ENCODE data around the gene PARD6A.

The PARD6A gene

DNA sequence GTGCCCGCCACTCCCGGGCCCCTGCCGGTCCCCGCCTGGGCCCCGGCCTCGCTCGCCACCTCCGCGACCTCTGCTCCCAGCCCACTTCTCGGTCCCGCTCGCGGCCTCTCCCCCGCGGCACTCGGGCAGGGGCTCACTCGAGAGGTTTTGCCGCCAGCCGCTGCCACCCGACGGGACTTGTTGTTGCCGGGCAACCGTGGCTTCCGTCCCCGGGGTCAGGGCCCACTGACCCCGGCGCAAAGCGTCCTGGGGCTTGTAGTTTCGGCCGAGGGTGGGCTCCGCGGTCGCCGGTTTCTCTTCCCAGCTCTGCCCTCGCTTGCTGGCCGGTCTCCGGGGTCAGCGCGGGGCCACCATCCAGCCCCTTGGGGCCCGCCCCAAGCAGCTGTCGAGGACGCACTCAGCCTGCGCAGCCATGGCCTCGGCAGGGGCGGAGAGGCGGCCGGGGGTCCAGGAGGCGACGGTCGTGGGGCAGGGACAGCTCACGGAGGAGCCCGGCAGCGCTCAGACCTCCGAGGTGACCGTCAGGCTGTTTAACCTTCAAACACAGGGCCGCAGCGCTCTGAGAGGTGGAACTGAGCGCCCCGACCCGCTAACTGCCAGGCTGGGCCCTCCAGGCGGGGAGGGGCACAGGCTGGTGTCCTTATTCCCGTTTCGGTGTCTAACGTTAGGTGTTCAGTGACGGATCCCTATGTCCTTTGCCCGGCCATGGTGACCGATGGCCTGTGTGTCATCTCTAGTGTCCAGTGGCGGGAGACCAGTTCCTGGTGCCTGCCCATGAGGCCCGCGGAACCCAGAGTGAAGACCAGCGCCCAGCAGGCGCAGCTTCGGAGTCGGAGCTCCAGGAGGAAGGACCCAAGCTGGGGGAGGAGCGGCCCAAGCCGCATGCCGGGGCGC lies 6.0 kb downstream of the PARD6A start, which contains the start of the genes C16orf86 and ENKD1:
Gene C16orf86 (plus strand): TSS at position 256 of the 894 bp plus-strand sequence. CDS start 157 bp downstream, at position 413.
Gene ENKD1 (minus strand): TSS at position 192 of the 894 bp plus-strand sequence. CDS start 308 bp downstream, outside the sequence.
- DNase-seq (ENCODE audit: low spot score), result peak; percentile 85

DNA sequence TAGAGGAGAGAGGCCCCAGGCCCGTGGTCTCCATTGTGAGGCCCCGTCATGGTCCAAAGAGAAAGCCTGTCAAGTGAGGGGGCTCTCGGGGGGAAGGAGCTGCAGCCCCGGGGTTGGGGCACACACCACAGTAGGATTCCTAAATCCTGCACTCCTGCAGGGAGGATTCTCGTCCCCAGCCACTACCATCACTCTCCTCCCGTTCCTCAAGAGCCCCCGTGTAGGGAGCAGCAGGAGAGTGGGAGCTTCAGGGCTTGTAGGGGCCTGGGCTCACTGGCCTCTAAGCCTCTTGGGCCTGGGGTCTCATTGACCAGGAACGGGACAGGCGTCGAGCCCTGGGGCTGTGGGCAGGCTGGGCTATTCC lies 6.7 kb downstream of the PARD6A start:
- DNase-seq (ENCODE audit: low spot score), result no peak

GRCh38 chr16:67667817-67668494 lies 7.2 kb downstream of the PARD6A start:
- DNase-seq (ENCODE audit: low spot score), result peak; percentile 97

DNA sequence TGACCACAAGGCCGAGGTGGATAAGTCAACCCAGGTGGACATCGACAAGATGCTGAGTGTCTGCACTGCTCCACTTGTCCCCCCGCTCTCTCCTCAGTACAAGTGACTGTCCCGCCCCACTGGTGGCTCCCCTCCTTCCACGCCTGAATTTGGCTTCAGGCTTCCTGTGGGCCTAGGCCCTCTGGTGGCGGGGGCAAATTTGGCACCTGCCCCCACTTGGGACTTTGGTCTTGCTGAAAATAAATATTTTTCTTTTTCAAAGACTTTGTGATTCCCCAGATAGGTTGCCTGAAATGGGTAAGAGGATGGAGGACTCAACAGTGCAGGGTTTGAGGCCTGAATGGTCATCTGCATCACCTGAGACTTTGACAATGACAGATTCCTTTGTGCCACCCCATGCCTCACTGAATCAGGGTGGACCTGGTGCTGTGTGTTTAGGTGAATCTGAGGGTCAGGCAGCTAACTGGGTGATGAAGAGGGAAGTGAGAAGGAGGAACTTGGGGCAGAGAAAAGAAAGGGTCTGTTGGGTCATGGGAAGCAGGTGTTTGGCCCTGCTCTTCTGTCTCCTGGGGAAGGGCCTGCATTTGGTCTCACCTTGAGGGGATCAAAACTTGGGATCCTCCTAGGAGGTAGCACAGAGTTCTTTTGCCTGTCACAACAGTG lies 7.9 kb downstream of the PARD6A start:
- no peak for DNase-seq (ENCODE audit: low spot score)

DNA sequence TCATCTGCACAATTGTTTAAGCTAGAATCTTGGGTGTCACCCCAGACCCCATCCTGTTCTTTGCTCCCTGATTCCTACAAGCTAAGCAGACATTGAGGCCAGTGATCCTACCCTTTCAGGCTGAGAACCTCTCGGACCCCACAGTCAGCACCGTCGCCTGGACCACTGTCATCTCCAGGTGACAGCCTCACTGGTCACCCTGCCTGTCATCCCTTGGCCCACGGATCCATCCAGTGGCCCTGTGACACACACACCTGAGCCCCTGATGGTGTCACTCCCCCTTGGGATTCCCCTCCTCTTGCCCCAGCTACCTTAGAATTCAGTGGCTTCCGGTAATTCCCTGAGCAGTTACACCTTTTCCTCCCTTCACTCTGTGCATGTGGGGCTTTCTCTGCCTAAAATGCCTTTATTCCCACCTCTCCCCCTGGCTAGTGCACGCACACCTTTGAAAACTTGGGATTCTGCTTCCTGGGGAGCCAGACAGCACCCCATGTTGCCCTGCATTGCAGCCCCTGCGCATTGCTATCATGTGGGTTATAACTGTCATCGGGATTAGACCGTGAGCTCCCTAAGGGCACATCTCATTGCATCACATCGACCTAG lies 8.8 kb downstream of the PARD6A start:
- no peak for DNase-seq (ENCODE audit: low spot score)

GRCh38 chr16:67672306-67672705 lies 11.5 kb downstream of the PARD6A start:
- DNase-seq (ENCODE audit: low spot score), result peak; percentile 15

- DNase-seq (ENCODE audit: low spot score), result peak; percentile 41
Observed at GRCh38 chr16:67672739-67673662, 12.2 kb downstream of the PARD6A start.

- no peak for DNase-seq (ENCODE audit: low spot score)
Observed at GRCh38 chr16:67673712-67674580, 13.2 kb downstream of the PARD6A start.

GRCh38 chr16:67674851-67675578 lies 14.3 kb downstream of the PARD6A start:
- DNase-seq (ENCODE audit: low spot score), result no peak

DNA sequence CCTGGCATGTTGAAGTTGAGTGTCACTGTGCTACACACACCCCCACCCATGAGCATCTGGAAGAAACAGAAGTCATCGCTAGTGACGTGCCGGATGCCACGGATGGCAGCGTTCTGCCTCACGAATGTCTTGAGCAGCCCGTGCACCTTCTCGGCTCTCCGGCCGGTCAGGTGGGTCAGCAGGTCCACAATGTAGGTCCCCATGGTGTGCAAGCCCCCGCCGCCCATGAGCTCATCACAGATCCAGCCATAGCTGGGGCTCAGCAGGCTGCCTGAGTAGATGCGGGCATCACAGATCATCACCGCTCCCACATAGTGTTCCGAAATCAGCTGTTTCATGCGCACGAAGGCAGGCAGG lies 14.8 kb downstream of the PARD6A start:
- no peak for DNase-seq (ENCODE audit: low spot score)

GRCh38 chr16:67675999-67676398 lies 15.2 kb downstream of the PARD6A start:
- DNase-seq (ENCODE audit: low spot score), result no peak

DNA sequence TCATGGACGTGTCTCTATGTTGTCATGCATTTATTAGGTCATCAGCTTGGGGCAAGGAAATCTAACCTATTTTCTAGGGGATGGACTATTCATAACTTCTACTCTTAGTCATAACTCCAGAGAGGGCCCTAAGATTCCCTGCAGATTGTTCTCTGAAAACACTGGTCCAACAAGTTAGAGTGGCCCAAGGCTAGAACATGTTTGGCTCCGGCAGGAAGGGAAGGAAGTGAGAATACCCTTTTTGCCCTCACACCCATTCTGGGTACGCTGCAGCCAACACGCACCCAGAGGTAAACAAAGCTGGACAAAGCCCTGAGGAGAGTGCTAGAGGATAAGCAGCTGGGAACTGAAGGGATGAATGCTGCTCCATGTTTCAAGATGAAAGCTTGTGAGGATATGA lies 15.8 kb downstream of the PARD6A start:
- no peak for DNase-seq (ENCODE audit: low spot score)

- DNase-seq (ENCODE audit: low spot score), result no peak
Observed at GRCh38 chr16:67676939-67677338, 16.2 kb downstream of the PARD6A start.

- DNase-seq (ENCODE audit: low spot score), result no peak
Observed at GRCh38 chr16:67677712-67678111, 17.0 kb downstream of the PARD6A start.

GRCh38 chr16:67678354-67679023 lies 17.7 kb downstream of the PARD6A start:
- no peak for DNase-seq (ENCODE audit: low spot score)

DNA sequence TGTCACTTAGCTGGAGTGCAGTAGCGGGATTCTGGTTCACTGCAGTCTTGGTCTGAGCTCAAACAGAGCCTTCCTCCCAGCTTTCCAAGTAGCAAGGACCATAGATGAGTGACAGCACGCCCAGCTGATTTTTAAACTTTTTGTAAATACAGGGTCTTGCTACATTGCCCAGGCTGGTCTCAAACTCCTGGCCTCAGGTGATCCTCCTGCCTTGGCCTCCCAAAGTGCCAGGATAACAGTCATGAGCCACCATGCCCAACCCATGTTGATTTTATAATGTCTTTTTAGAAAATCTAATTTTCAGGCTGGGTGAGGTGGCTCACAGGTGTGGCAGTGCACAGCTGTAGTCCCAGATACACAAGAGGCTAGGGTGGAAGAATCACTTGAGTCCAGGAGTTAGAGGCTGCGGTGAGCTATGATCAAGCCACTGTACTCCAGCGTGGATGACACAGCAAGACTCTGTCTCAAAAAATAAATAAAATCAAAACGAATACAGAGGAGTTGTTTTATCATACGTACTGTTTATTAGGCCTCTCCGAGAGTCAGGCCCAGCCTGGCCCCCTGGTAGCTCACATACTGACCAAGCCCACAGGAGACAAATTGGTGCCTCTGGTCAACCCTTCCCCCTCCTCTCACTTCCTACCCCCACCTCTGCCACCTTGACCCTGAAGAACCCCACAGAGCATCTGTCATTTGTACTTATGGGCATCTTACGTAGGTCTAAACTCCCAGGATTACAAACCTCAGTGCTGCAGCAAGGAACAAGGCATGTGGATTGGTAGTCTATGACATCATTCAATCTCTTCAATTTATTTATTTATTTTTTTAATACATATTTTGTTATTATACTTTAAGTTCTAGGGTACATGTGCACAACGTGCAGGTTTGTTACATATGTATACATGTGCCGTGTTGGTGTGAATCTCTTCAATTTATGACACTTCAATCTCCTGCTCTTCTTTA lies 19.5 kb downstream of the PARD6A start:
- DNase-seq (ENCODE audit: low spot score), result no peak

DNA sequence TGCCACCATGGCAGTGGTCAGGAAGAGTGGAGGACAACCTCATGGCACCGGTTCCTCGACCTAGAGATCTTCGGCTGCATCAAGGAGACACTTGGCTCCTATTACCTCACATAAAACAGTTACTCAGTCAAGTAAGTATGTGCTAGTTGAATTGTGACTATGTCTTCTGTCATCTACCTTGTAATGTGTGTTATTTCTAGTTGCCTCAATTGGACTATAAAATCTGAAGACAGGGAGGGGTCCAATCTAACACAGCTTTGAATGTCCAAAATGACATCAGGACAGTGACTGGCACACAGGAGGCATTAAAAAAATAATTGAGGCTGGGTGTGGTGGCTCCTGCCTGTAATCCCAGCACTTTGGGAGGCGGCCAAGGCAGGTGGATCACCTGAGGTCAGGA lies 23.0 kb downstream of the PARD6A start:
- DNase-seq (ENCODE audit: low spot score), result no peak
